ENCODE results near the gene FBXO31.

FBXO31 gene

DNA sequence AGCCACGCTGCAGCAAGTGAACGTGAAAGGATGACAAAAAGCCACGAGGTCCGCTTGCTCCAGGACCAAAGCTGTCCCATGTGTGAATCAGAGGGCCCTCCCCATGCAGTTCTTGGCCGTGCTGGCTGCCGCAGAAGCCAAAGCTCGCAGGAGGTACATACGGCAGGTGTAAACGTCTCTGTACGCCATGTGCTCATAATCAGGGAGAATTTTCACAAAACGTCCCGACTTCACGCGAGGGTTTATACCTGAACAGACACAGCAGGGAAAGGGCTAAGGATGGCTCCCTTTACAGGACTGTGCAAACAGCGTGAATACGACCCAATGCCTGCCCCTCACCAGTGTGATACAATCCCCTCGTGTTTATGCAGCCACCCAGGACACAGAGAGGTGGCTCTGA lies 25.3 kb downstream of the FBXO31 start:
- DNase-seq (ENCODE audit: low spot score), result no peak
- in situ Hi-C loops (cut with MboI; ENCODE audit: low sequenced_read_pairs, unreplicated experiment), result no loop called here
- no peak for TF ChIP-seq CTCF (IDR thresholded peaks at IDR 0.05; ENCODE audit: borderline replicate concordance, control extremely low read depth, extremely low read depth, insufficient read depth, missing control alignments)

DNA sequence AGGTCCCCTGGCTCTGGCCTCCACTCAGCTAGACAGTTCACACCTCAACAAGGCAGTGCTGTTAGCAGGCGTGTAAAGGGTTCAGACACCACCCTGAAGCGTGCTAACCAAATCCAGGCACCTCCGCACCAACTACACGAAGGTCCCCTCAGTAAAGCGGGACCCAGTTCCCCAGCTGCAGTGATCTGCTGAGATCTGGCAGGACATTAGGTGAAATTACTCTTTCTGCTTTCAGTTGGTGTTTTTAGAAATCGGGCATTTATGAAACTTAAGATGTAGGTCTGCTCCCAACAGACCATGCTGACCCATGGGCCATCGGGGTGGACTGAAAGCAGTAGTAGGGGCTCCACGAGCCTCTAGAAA lies 27.1 kb downstream of the FBXO31 start:
- TF ChIP-seq CTCF (IDR thresholded peaks at IDR 0.05; ENCODE audit: borderline replicate concordance, control extremely low read depth, extremely low read depth, insufficient read depth, missing control alignments), result no peak
- no peak for DNase-seq (ENCODE audit: low spot score)
- in situ Hi-C loops (cut with MboI; ENCODE audit: low sequenced_read_pairs, unreplicated experiment), result no loop called here

DNA sequence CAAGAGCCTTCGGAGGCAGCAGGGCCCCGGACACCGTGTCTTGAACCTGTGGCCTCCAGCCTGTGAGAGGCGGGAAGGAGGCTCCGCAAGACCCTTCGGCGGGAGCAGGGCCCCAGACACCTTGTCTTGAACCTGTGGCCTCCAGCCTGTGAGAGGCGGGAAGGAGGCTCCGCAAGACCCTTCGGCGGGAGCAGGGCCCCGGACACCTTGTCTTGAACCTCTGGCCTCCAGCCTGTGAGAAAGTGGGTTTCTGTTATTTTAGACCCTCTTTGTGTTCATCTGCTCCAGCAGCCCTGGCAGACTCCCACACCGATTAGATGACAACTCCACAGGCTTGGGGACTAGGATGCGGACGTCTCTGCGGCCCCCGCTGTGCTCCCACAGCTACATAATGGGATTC lies 30.0 kb downstream of the FBXO31 start:
- in situ Hi-C loops (cut with MboI; ENCODE audit: low sequenced_read_pairs, unreplicated experiment), result no loop called here
- no peak for TF ChIP-seq CTCF (IDR thresholded peaks at IDR 0.05; ENCODE audit: borderline replicate concordance, control extremely low read depth, extremely low read depth, insufficient read depth, missing control alignments)
- DNase-seq (ENCODE audit: low spot score), result no peak

GRCh38 chr16:87352818-87353217 lies 30.8 kb downstream of the FBXO31 start:
- DNase-seq (ENCODE audit: low spot score), result no peak
- in situ Hi-C loops (cut with MboI; ENCODE audit: low sequenced_read_pairs, unreplicated experiment), result no loop called here
- no peak for TF ChIP-seq CTCF (IDR thresholded peaks at IDR 0.05; ENCODE audit: borderline replicate concordance, control extremely low read depth, extremely low read depth, insufficient read depth, missing control alignments)

GRCh38 chr16:87351320-87351698 lies 32.3 kb downstream of the FBXO31 start:
- TF ChIP-seq CTCF (IDR thresholded peaks at IDR 0.05; ENCODE audit: borderline replicate concordance, control extremely low read depth, extremely low read depth, insufficient read depth, missing control alignments), result no peak
- in situ Hi-C loops (cut with MboI; ENCODE audit: low sequenced_read_pairs, unreplicated experiment), result no loop called here
- no peak for DNase-seq (ENCODE audit: low spot score)

DNA sequence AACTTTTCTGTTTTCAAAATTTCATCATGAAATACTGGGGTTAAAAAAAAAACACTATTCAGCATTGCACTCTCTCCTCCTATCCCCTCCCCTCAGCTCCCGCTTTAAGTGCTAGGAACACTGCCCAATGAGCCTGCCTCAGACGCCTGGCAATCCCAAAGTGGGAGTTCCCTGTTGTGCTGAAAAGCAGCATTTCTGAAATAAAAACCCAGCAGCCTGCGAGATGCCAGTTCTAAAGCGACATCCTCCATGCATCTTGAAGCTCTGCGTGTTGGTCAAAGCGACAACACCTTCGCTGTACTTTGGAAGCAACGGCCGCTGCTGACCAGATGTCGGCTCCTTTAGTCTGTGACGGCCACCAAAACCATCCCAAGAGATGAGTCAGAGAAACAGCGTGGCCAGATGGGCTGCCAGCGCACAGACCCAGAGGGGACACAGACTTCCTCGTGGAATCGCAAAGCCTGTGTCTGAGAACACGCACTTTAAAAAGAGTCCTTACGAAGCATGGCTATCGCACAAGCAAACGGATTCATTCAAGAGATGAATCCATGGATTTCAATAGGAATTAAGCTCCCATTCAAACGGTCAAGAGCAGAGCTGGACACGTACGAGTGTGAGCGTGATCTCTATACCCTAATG lies 32.8 kb downstream of the FBXO31 start:
- TF ChIP-seq CTCF (IDR thresholded peaks at IDR 0.05; ENCODE audit: borderline replicate concordance, control extremely low read depth, extremely low read depth, insufficient read depth, missing control alignments), result no peak
- no peak for DNase-seq (ENCODE audit: low spot score)
- in situ Hi-C loops (cut with MboI; ENCODE audit: low sequenced_read_pairs, unreplicated experiment), result no loop called here

GRCh38 chr16:87350031-87350430 lies 33.5 kb downstream of the FBXO31 start:
- no peak for TF ChIP-seq CTCF (IDR thresholded peaks at IDR 0.05; ENCODE audit: borderline replicate concordance, control extremely low read depth, extremely low read depth, insufficient read depth, missing control alignments)
- no peak for DNase-seq (ENCODE audit: low spot score)
- in situ Hi-C loops (cut with MboI; ENCODE audit: low sequenced_read_pairs, unreplicated experiment), result no loop called here

All from GM13976 (cell line).